Activated B cell treated with CpG ODN at 0.5 μM for 24 hours (primary cell): ENCODE results near the gene LRRC10B. TPM values are rescaled to one million over a fixed set of nuclear protein-coding genes. Genes with fewer than 3 reads are reported as not detected.

Experiments
- ATAC-seq: fragments of 200-7000 bp; cut with Tn5 transposase; one replicate; pipeline ENCODE4 v1.10.0; 2021; ENCODE audit warnings: low read depth, mild to moderate bottlenecking, moderate library complexity
- CTCF ChIA-PET: fragments of 350-600 bp; sonication (Branson Sonifier 250); formaldehyde crosslinking; loops from one replicate; lab custom pipeline; 2021; ENCODE audit warnings: antibody characterized with exemption; lab: Charles Lee
- POLR2A ChIA-PET: fragments of 350-600 bp; sonication (Branson Sonifier 250); formaldehyde crosslinking; loops from one replicate; lab custom pipeline; 2021; ENCODE audit warnings: antibody characterized with exemption; lab: Charles Lee
- DNase-seq: peaks from one replicate; pipeline ENCODE4 v3.0.0; 2022
- H3K27ac Mint-ChIP-seq: one replicate; pipeline ENCODE4 v1.8.0; 2020; ENCODE audit warnings: mixed read lengths
- H3K27me3 Mint-ChIP-seq: one replicate; pipeline ENCODE4 v1.8.0; 2021; ENCODE audit warnings: mixed read lengths
- H3K36me3 Mint-ChIP-seq: one replicate; pipeline ENCODE4 v1.8.0; 2021; ENCODE audit warnings: low read depth, mixed read lengths
- H3K4me1 Mint-ChIP-seq: one replicate; pipeline ENCODE4 v1.8.0; 2021; ENCODE audit warnings: mixed read lengths
- H3K4me3 Mint-ChIP-seq: one replicate; pipeline ENCODE4 v1.8.0; 2020; ENCODE audit warnings: mild to moderate bottlenecking, mixed read lengths
- H3K9me3 Mint-ChIP-seq: one replicate; pipeline ENCODE4 v1.8.0; 2020; ENCODE audit warnings: mixed read lengths
- CTCF ChIP-seq: fragments of 200-600 bp; IDR thresholded peaks from one replicate; pipeline ENCODE4 v1.8.0; 2022; ENCODE audit warnings: antibody characterized with exemption, mild to moderate bottlenecking
- intact Hi-C: fragments of 100-400 bp; cut with micrococcal nuclease; formaldehyde crosslinking; loops from one replicate; pipeline ENCODE4 v1.15.1; 2024
- total RNA-seq: library from RNA; stranded (reverse); gene quantifications from 2 replicates; pipeline ENCODE4 v1.2.3, GENCODE V29; 2022

The LRRC10B gene
- total RNA-seq, 1 donor from 2014 or later: not detected

GRCh38 chr11:61513143-61513765 is 4.7 kb downstream of the LRRC10B start:
- CTCF ChIA-PET: no interaction called here
- POLR2A ChIA-PET: no interaction called here
- H3K9me3 Mint-ChIP-seq: no peaks in the 10 kb centered on the region
- ATAC-seq: no peak
- H3K27ac Mint-ChIP-seq: no peak overlapping the region
- no peak for DNase-seq
- no peaks in the 10 kb centered on the region for H3K36me3 Mint-ChIP-seq
- no peak overlapping the region for H3K4me3 Mint-ChIP-seq
- intact Hi-C loops: no loop called here
- no peak for TF ChIP-seq CTCF
- H3K27me3 Mint-ChIP-seq: peaks cover 34% of the 10 kb centered on the region
- peaks cover 13% of the 10 kb centered on the region for H3K4me1 Mint-ChIP-seq

- no peak overlapping the region for H3K27ac Mint-ChIP-seq
- ChIA-PET CTCF (interaction anchor here (1.1 kb wide), 1 partner anchor 35 kb away, joined by 3 read pairs; no protein-coding TSS in a partner anchor), POLR2A (interaction anchor here (0.6 kb wide), 1 partner anchor 13 kb away, joined by 3 read pairs; no protein-coding TSS in a partner anchor)
- H3K4me1 Mint-ChIP-seq: peaks cover 11% of the 10 kb centered on the region
- TF ChIP-seq CTCF: no peak
- H3K36me3 Mint-ChIP-seq: no peaks in the 10 kb centered on the region
- ATAC-seq (no peak), DNase-seq (no peak)
- H3K4me3 Mint-ChIP-seq: no peak overlapping the region
- no peaks in the 10 kb centered on the region for H3K9me3 Mint-ChIP-seq
- intact Hi-C loops: no loop called here
- H3K27me3 Mint-ChIP-seq: peaks cover 39% of the 10 kb centered on the region
These were observed 5.7 kb downstream of the LRRC10B start for GRCh38 chr11:61514050-61514917.

- DNase-seq (no peak), ATAC-seq (no peak)
- ChIA-PET CTCF (interaction anchor here (2.1 kb wide), 1 partner anchor 8 kb away, joined by 6 read pairs; no protein-coding TSS in a partner anchor), POLR2A (interaction anchor here (1.7 kb wide), 1 partner anchor 69 kb away, joined by 4 read pairs; no protein-coding TSS in a partner anchor)
- Mint-ChIP-seq H3K27me3 (peaks cover 36% of the 10 kb centered on the region), H3K36me3 (no peaks in the 10 kb centered on the region), H3K4me3 (no peak overlapping the region), H3K9me3 (no peaks in the 10 kb centered on the region), H3K27ac (no peak overlapping the region), H3K4me1 (peaks cover 9% of the 10 kb centered on the region)
- intact Hi-C loops: no loop called here
- no peak for TF ChIP-seq CTCF
These were observed 7.1 kb downstream of the LRRC10B start for GRCh38 chr11:61515686-61516085.

DNA sequence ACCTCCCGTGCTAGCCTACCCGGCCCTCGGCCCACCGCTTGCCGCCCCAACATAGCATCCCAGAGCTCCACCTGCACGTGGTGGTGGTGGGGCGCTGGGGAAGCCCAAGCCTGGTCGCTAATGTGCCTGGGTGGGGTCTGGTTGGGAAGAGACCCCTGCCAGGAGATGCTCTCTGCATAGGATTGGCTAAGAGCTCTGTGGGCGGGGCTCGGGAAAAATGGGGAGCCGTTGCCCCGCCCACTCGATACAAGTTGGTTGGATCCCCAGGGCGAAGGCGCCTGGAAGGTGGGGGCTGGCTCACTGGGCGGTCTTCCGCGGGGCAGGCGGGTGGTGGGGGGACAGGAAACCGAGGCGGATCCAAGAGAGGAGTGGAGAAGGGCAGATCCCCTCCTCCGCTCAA is 7.6 kb downstream of the LRRC10B start:
- Mint-ChIP-seq H3K9me3 (no peaks in the 10 kb centered on the region), H3K4me3 (no peak overlapping the region), H3K36me3 (no peaks in the 10 kb centered on the region), H3K4me1 (peaks cover 9% of the 10 kb centered on the region), H3K27ac (no peak overlapping the region), H3K27me3 (peaks cover 32% of the 10 kb centered on the region)
- ATAC-seq (no peak), DNase-seq (no peak)
- CTCF ChIA-PET: interaction anchor here (1.1 to 2.2 kb wide), 9 partner anchors 8 to 262 kb away, joined by 3 to 44 read pairs (median 4); partner anchors contain the start of genes CPSF7 and SDHAF2
- POLR2A ChIA-PET: interaction anchor here (1.7 kb wide), 1 partner anchor 70 kb away, joined by 4 read pairs; no protein-coding TSS in a partner anchor
- TF ChIP-seq CTCF: no peak
- intact Hi-C loops: no loop called here
